NCI-H128 (cell line): ENCODE results near the gene A3GALT2.

Experiments
- DNase-seq: peaks from one replicate; lab custom pipeline; 2025; ENCODE audit not compliant: unreplicated experiment; lab: John Stamatoyannopoulos, UW

The A3GALT2 gene

DNA sequence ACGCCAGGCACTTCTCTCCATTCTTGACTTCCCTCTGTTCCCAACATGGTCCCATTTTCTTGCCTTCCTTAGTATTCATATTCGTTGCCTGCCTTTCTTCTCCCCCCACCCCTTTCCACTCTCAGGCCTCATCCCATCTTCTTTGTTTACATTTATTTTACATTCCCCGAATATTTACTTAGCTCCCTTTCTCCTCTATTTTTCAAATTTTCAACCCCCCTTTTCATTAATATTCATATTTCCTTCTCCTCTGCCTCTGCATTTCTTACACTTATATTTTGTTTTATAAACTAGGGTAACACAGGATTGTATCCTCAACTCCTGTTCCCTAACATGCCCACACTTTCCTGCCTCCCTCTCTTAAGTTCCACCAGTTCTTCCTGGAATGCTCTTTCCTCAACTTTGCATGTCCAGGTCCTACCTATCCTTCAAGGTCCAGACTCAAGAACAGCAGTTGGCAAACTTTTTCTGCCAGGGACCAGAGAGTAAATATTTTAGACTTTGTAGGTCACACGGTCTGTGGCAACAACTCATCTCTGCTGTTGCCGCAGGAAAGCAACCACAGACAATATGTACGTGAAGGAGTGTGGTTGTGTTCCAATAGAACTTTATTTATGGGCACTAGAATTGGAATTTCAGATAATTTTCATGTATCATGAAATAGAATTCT lies 29.8 kb upstream of the A3GALT2 start:
- no peak for DNase-seq

GRCh38 chr1:33349778-33350610 lies 29.1 kb upstream of the A3GALT2 start:
- peak; percentile 84 for DNase-seq

- DNase-seq: no peak
Observed at GRCh38 chr1:33349081-33349759, 28.3 kb upstream of the A3GALT2 start.

GRCh38 chr1:33348676-33349080 lies 27.8 kb upstream of the A3GALT2 start:
- DNase-seq: no peak

GRCh38 chr1:33348194-33348593 lies 27.3 kb upstream of the A3GALT2 start:
- no peak for DNase-seq

DNA sequence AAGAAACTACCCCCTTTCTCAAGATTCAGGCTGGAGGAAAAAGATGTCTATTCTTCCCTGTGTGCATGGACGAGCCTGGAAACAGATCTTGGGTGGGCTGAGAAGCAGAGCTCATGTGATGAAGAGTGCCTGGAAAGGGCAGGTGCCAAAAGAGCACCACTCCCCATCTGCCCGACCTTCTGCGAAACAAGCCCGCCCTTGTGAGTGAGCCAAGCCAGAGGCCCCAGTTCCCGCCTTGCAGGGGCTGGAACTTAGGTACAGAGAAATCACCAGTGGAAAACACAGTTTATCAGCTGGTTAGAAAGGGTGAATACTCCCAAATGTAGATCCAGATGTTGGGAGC lies 26.7 kb upstream of the A3GALT2 start:
- no peak for DNase-seq

GRCh38 chr1:33346927-33347649 lies 26.2 kb upstream of the A3GALT2 start:
- no peak for DNase-seq

DNA sequence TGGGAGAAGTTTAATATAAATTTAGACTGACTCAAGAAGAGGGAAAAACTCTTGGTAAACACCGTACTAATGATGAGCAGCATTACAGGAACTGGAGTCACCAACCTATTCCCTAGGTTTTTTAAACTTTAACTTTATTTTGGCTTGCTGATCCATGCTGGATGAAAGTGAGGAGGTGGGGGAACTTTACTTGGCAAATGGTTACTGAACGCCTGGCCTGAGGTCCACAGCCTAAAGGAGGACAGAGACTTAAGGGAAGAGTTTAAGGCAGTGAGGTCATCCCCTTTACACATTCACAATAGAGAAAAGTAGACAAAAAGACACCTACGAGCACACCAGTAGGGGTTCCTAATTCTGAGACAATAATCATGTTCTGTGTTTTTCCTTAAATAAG lies 25.6 kb upstream of the A3GALT2 start:
- DNase-seq: no peak

DNA sequence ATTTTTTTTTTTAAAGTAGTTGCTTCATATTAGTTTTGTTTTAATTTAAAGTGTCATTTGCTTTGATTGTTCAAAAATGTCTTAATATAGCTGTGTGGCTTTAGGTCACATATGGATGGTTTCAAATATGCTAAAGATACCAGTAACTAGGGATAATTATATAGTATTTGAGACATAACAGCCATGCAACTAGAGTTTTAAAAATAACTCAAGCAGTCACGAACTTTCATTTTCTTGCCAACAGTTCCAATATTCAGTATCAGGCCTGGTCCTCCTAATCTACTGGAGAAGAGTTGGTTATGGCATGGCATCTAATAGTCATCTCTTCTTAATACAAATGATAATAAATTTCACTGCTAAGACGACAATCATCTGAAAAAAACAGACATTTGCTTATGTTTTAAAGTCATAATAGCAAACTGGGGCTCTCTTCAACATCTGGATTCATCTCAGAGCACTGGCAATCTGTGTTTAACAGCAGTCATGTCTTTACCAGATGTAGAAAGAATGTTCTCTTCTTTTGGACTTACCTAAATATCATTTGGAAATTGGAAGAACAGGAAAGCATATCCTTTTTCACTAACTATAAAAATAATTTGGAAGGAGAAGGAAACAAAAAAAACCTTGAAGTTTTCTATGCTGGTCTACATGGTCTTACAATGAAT lies 24.1 kb upstream of the A3GALT2 start:
- DNase-seq: no peak

DNA sequence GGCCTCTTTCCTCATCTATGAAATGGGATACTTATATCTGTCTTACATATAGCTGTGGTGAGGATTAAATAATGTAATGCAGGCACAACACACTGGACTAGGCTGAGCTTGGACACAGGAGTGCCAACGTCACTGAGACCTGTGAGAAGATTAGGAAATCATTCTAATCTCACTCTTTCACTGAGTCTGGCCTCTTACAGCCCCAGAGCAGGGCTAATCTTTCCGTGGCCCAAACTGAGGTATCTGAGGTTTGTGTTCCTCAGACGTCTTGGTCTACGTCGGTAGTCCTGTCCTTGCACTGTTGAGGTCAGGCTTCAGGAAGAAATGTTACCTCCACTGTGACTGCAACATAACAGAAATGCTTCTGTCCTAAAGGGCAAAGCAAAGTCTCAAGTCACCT lies 22.6 kb upstream of the A3GALT2 start:
- DNase-seq: no peak

GRCh38 chr1:33342041-33342723 lies 21.3 kb upstream of the A3GALT2 start:
- peak; percentile 90 for DNase-seq

- DNase-seq: no peak
Observed at GRCh38 chr1:33341190-33341589, 20.3 kb upstream of the A3GALT2 start.

DNA sequence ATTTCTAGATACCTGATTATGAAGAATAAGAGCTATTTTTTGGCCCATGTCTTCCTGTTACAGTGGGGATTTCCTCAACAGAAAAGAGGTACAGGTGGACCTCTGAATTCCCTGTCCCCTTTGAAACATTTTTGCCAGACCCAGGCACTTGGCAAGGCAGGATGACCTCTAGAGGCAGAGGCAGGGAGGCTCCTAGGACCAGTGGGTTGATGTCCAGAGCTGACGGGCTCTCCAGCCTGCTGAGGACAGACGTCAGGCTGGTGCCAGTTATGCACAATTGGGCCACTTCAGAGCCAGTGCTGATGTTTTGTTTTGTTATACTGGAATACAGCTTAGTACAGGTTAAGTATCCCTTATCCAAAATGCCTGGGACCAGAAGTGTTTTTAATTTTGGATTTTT lies 18.5 kb upstream of the A3GALT2 start:
- no peak for DNase-seq

- no peak for DNase-seq
Observed at GRCh38 chr1:33338440-33339211, 17.7 kb upstream of the A3GALT2 start.

DNA sequence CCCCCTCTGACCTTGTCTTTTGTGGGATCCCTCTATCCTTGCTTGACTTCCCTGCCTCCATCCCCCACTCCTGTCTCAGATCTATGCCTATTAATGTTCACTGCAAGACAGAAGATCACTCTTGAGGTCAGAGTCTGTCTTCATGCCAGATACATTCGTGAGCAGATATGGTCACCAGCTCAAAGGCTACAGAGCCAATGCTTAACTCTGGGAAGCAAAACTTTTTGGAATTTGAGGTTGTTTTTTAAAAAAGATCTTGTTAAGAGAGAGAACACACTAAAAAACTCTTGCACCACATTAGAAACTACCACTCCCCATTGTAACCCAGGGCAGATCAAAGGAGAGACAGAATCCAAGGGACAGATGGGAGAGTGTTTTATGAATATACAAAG lies 17.1 kb upstream of the A3GALT2 start:
- no peak for DNase-seq

- DNase-seq: no peak
Observed at GRCh38 chr1:33337441-33337840, 16.5 kb upstream of the A3GALT2 start.

DNA sequence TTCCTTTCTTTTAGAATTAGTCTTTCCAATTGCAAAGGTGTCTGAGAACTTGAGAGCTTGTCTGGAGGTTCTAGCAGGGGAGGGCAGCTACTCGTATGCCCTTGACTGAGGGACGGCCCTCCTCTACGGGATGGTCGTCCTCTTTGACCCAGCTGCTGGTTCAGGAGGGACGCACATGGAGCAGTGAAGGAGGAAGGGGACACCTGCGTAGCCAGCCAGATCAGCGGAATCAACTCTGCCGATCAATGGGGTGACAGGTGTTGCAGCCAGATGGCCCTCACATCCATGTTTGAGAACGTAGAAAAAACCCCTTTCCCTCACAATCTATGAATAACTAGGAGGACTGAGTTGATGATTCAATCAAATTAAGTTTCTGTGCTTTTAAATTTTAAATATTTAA lies 15.7 kb upstream of the A3GALT2 start:
- no peak for DNase-seq

- DNase-seq: no peak
Observed at GRCh38 chr1:33335020-33335419, 14.1 kb upstream of the A3GALT2 start.

GRCh38 chr1:33334081-33334552 lies 13.2 kb upstream of the A3GALT2 start:
- no peak for DNase-seq

DNA sequence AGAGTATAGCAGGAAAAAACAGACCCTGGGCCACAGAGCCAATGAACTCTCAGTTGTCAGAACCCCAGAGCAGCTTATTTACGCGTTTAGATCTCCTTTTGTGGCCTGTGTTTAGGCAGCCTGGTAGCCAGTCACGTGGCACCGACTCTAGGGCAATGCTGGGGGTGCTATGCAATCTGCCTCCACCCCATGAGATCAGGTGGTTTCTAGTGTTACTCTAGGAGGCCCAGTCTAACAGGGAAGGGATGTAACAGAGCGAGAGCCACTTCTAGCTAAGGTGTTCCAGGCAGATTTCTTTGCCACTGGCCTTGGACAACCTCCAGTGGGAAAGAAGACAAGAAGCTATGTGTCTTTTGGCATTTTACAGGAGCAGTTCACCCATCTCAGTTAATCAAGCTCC lies 12.0 kb upstream of the A3GALT2 start:
- DNase-seq: no peak
